Activated B cell treated with CpG ODN at 0.5 μM for 24 hours (primary cell): ENCODE measurements around the gene USP25. TPM values are rescaled to one million over a fixed set of nuclear protein-coding genes. Genes with fewer than 3 reads are reported as not detected.

ENCODE experiments used
- ATAC-seq: fragments of 200-7000 bp; cut with Tn5 transposase; one replicate; pipeline ENCODE4 v1.10.0; 2021; ENCODE audit warnings: low read depth, mild to moderate bottlenecking, moderate library complexity
- CTCF ChIA-PET: fragments of 350-600 bp; sonication (Branson Sonifier 250); formaldehyde crosslinking; loops from one replicate; lab custom pipeline; 2021; ENCODE audit warnings: antibody characterized with exemption; lab: Charles Lee
- POLR2A ChIA-PET: fragments of 350-600 bp; sonication (Branson Sonifier 250); formaldehyde crosslinking; loops from one replicate; lab custom pipeline; 2021; ENCODE audit warnings: antibody characterized with exemption; lab: Charles Lee
- DNase-seq: peaks from one replicate; pipeline ENCODE4 v3.0.0; 2022
- H3K27ac Mint-ChIP-seq: one replicate; pipeline ENCODE4 v1.8.0; 2020; ENCODE audit warnings: mixed read lengths
- H3K27me3 Mint-ChIP-seq: one replicate; pipeline ENCODE4 v1.8.0; 2021; ENCODE audit warnings: mixed read lengths
- H3K36me3 Mint-ChIP-seq: one replicate; pipeline ENCODE4 v1.8.0; 2021; ENCODE audit warnings: low read depth, mixed read lengths
- H3K4me1 Mint-ChIP-seq: one replicate; pipeline ENCODE4 v1.8.0; 2021; ENCODE audit warnings: mixed read lengths
- H3K4me3 Mint-ChIP-seq: one replicate; pipeline ENCODE4 v1.8.0; 2020; ENCODE audit warnings: mild to moderate bottlenecking, mixed read lengths
- H3K9me3 Mint-ChIP-seq: one replicate; pipeline ENCODE4 v1.8.0; 2020; ENCODE audit warnings: mixed read lengths
- intact Hi-C: fragments of 100-400 bp; cut with micrococcal nuclease; formaldehyde crosslinking; loops from one replicate; pipeline ENCODE4 v1.15.1; 2024
- total RNA-seq: library from RNA; stranded (reverse); gene quantifications from 2 replicates; pipeline ENCODE4 v1.2.3, GENCODE V29; 2022
- TF ChIP-seq, protein P1 (sequence below): fragments of 200-600 bp; IDR thresholded peaks from one replicate; pipeline ENCODE4 v1.8.0; 2022; ENCODE audit warnings: antibody characterized with exemption, mild to moderate bottlenecking

Gene USP25
- total RNA-seq, 1 donor from 2014 or later, result 38.3 TPM

DNA sequence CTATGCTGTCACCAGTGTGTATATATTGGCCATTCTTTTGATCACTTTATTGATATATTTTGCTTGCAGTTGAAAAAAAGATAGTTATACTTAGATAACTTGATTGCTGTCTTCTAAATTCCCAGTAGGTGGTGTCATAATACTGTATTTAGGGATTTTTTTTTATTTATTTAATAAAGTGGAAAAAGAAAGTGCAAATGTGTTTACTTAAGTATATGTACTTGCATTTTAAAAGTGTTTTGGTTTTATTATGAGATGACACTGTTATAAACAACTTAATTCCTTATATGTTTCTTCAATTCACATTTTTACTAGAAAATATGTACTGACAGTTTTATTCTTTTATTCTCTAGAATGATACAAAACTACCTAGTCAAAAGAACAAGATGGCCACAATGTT, 164.8 kb downstream of the USP25 start:
- ChIA-PET CTCF (no interaction called here), POLR2A (no interaction called here)
- no peak overlapping the region for H3K4me3 Mint-ChIP-seq
- H3K4me1 Mint-ChIP-seq, result no peaks in the 10 kb centered on the region
- DNase-seq (no peak), ATAC-seq (no peak)
- TF ChIP-seq, protein P1, sequence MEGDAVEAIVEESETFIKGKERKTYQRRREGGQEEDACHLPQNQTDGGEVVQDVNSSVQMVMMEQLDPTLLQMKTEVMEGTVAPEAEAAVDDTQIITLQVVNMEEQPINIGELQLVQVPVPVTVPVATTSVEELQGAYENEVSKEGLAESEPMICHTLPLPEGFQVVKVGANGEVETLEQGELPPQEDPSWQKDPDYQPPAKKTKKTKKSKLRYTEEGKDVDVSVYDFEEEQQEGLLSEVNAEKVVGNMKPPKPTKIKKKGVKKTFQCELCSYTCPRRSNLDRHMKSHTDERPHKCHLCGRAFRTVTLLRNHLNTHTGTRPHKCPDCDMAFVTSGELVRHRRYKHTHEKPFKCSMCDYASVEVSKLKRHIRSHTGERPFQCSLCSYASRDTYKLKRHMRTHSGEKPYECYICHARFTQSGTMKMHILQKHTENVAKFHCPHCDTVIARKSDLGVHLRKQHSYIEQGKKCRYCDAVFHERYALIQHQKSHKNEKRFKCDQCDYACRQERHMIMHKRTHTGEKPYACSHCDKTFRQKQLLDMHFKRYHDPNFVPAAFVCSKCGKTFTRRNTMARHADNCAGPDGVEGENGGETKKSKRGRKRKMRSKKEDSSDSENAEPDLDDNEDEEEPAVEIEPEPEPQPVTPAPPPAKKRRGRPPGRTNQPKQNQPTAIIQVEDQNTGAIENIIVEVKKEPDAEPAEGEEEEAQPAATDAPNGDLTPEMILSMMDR, result no peak
- intact Hi-C loops, result loop anchor here (10.0 kb wide), 1 partner anchor 60 kb away; no protein-coding TSS in a partner anchor
- peaks cover 6% of the 10 kb centered on the region for H3K9me3 Mint-ChIP-seq
- no peaks in the 10 kb centered on the region for H3K36me3 Mint-ChIP-seq
- H3K27ac Mint-ChIP-seq, result no peak overlapping the region
- no peaks in the 10 kb centered on the region for H3K27me3 Mint-ChIP-seq

DNA sequence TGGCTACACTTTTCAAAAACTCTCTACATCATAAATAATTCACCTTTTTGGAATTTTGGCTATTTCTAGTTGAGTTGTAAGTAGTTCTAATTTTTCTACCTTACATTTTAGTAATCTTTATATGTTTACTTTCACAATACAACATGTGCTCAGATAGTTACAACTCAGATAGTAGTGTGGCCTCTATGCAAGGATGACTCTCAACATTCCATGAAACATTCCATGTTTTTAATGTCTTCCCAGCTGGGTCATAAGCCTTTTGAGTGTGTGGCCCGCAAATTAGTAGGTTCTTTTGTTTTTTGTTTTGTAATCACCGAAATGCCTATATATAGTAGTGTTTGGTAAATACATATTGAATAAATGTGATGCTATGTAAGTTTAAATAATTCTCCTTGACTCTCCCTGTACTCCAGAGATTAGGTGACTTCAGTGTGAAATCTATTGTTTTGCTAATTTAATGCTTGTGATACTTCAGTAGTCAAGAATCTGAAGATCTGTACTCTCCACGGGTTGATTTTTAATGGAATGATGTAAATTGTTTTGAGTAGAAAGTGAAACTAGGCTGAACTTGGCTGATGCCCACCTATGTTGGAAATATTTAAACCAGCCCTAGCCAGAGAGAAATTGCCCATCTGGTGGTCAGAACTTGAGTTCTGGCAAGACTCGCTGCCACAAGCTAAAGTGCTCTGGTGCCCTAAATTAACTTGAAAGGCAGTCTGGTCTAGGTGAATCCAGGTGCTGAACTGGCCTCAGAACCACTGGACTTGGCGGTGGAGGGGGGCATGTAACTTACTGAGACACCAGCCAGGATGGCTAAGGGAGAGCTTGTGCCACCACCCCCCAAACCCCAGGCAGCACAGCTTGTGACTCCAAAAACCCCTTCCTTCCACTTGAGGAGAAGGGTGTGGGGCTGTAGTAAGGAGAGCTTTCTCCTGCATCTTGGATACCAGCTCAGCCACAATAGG, 165.6 kb downstream of the USP25 start:
- Mint-ChIP-seq H3K4me3 (no peak overlapping the region), H3K27me3 (no peaks in the 10 kb centered on the region)

DNA sequence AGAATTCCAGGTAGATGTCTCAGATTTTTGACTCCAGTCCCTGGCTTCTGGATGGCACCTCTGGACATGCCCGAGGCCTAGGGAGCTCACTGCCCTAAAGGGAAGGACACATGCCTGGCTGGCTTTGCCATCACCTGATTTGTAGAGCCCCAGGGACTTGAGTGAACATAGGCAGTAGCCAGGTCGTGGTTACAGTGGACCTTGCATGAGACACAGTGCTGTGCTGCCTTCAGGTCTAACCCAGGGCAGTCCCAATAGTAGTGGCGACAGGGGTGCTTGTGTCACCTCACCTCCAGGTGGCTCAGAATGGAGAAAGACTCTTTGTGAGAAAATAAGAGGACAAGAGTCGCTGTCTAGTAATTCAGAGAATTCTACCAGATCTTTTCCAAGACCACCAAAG, 166.7 kb downstream of the USP25 start:
- ATAC-seq, result no peak
- POLR2A ChIA-PET, result no interaction called here

More for the DNA sequence above, 165.6 kb downstream of the USP25 start:
- POLR2A ChIA-PET, result no interaction called here
- H3K4me1 Mint-ChIP-seq, result no peaks in the 10 kb centered on the region
- peaks cover 11% of the 10 kb centered on the region for H3K9me3 Mint-ChIP-seq
- TF ChIP-seq, protein P1, result no peak
- intact Hi-C loops, result loop anchor here (10.0 kb wide), 1 partner anchor 61 kb away; no protein-coding TSS in a partner anchor
- no peak overlapping the region for H3K27ac Mint-ChIP-seq
- DNase-seq (no peak), ATAC-seq (no peak)
- CTCF ChIA-PET, result no interaction called here
- H3K36me3 Mint-ChIP-seq, result no peaks in the 10 kb centered on the region

DNA sequence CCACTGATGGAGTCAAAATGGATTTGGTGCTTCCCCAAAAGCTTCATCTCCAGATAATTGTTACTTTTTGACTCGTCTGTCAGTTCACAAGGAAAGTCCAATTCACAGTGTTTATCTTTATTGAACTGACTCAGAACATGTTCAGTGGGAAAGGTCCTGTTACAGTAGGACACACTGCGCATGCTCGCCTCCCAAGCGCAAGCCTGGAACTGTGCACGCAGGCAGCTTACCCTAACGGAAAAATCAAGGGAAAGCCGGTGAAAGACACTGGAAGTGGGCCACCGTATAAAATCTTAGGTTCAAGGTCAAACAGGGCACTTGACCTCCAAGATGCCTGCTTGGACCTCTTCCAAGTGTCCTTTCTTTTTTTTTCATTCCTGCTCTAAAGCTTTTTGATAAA, 174.6 kb downstream of the USP25 start:
- H3K4me3 Mint-ChIP-seq, result no peak overlapping the region
- H3K9me3 Mint-ChIP-seq, result peaks cover 19% of the 10 kb centered on the region
- intact Hi-C loops, result no loop called here
- ChIA-PET POLR2A (no interaction called here), CTCF (no interaction called here)
- TF ChIP-seq, protein P1, result no peak
- ATAC-seq, result no peak
- H3K27ac Mint-ChIP-seq, result no peak overlapping the region
- H3K27me3 Mint-ChIP-seq, result no peaks in the 10 kb centered on the region
- no peaks in the 10 kb centered on the region for H3K36me3 Mint-ChIP-seq
- DNase-seq, result no peak
- H3K4me1 Mint-ChIP-seq, result no peaks in the 10 kb centered on the region

More for the DNA sequence above, 166.7 kb downstream of the USP25 start:
- Mint-ChIP-seq H3K9me3 (peaks cover 15% of the 10 kb centered on the region), H3K27ac (no peak overlapping the region), H3K36me3 (no peaks in the 10 kb centered on the region), H3K4me3 (no peak overlapping the region), H3K4me1 (no peaks in the 10 kb centered on the region), H3K27me3 (no peaks in the 10 kb centered on the region)
- intact Hi-C loops, result loop anchor here (10.0 kb wide), 1 partner anchor 62 kb away; no protein-coding TSS in a partner anchor
- CTCF ChIA-PET, result no interaction called here
- no peak for DNase-seq
- TF ChIP-seq, protein P1, result no peak

DNA sequence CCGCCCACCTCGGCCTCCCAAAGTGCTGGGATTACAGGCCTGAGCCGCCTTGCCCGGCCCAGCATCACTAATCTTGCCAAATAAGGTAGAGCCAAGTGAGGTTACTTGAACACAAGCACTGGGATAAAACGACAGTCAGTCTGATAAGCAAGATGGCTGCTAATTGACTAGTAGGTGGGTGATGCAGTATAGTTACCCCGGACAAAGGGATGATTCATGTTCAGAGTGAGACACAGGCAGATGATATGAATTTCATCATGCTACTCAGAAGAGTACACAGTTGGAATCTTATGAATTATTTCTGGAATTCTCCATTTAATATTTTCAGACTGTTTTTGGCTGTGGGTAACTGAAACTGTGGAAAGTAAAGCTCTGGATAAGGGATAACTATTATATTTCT, 178.4 kb downstream of the USP25 start:
- H3K4me3 Mint-ChIP-seq, result no peak overlapping the region
- intact Hi-C loops, result no loop called here
- no peaks in the 10 kb centered on the region for H3K27me3 Mint-ChIP-seq
- peaks cover 14% of the 10 kb centered on the region for H3K9me3 Mint-ChIP-seq
- DNase-seq, result no peak
- ChIA-PET POLR2A (no interaction called here), CTCF (no interaction called here)
- ATAC-seq, result no peak
- H3K4me1 Mint-ChIP-seq, result no peaks in the 10 kb centered on the region
- TF ChIP-seq, protein P1, result no peak
- no peaks in the 10 kb centered on the region for H3K36me3 Mint-ChIP-seq
- H3K27ac Mint-ChIP-seq, result no peak overlapping the region
